Peyer's patch (tissue), 4 donors: Measurements from ENCODE around the gene SLC36A3. TPM values are rescaled to one million over a fixed set of nuclear protein-coding genes. Genes with fewer than 3 reads are reported as not detected.
A peak's percentile ranks its signal among the peaks of the same experiment; 100 is the strongest.
"Not testable (repeated sequence)": the region's sequence is repeated elsewhere in the genome, so short reads cannot be mapped to it uniquely, and the experiment has no call there.

Source experiments
- DNase-seq, 3 donors: peaks; one replicate each; pipeline ENCODE4 v3.0.0-alpha.2; 2017 to 2019
- H3K27ac ChIP-seq, 4 donors: fragments of 200-600 bp; sonication (generic); one replicate each; pipeline ENCODE4 v1.5.1; 2016 to 2019
- H3K27me3 ChIP-seq, 2 donors: fragments of 200-600 bp; sonication (generic); one replicate each; pipeline ENCODE4 v1.5.1; 2019
- H3K36me3 ChIP-seq, 3 donors: fragments of 200-600 bp; sonication (generic); one replicate each; pipeline ENCODE4 v1.5.1; 2016 to 2019
- H3K4me1 ChIP-seq, 4 donors: fragments of 200-600 bp; sonication (generic); one replicate each; pipeline ENCODE4 v1.5.1; 2016 to 2019
- H3K4me3 ChIP-seq, 4 donors: fragments of 200-600 bp; sonication (generic); 1 replicate in 3 of 4; 2 replicates in 1 of 4; pipeline ENCODE4 v1.5.1; 2016 to 2019; ENCODE audit warnings: mild to moderate bottlenecking in 1 of 4
- H3K9me3 ChIP-seq, 4 donors: fragments of 200-600 bp; sonication (generic); one replicate each; pipeline ENCODE4 v1.5.1; 2016 to 2019; ENCODE audit warnings: mild to moderate bottlenecking in 1 of 4
- POLR2A ChIP-seq, 2 donors: fragments of 450-650 bp; IDR thresholded peaks; one replicate each; pipeline ENCODE4 v1.5.1; 2017; ENCODE audit warnings: antibody characterized with exemption in 2 of 2, mild to moderate bottlenecking in 2 of 2, moderate library complexity in 2 of 2
- total RNA-seq, 4 donors: library from RNA; depleted of rRNA; stranded (reverse); fragments of >200 nt; gene quantifications; one replicate each; pipeline ENCODE4 v1.1.0, GENCODE V29; 2016
- TF ChIP-seq, protein P1 (sequence below), 6 experiments: fragments of 450-650 bp in 4 of 6; fragments of 200-600 bp in 2 of 6; sonication (generic) in 1 of 6; IDR thresholded peaks; one replicate each; pipeline ENCODE4 v1.5.1; 2017 to 2019; ENCODE audit warnings: antibody characterized with exemption in 6 of 6, mild to moderate bottlenecking in 3 of 6, moderate library complexity in 1 of 6

The SLC36A3 gene
- total RNA-seq, 4 donors from 2014 or later, result not detected

DNA sequence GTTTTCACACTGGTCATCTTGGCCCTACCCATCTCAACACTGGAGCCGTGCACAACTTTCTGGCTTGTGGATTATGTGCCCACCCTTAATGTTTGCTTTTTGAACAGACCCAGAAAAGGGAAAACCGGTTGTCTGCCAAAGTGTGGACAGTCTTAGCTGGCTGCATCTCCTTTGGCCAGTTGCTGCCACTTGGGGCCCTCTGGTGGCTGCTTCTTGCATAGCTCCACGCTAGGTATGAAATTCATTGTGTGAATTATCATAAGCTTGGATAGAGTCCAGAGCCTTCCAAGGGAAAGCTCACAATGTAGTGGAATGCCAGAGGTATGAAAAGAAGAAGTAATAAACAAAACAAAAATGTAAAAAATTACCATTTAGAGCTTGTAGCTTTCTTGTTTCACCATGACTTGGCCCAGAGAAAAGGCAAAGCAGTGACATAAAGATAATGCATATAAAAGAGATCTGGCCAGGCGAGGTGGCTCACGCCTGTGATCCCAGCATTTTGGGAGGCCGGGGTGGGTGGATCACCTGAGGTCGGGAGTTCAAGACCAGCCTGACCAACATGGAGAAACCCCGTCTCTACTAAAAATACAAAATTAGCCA, 12.5 kb upstream of the SLC36A3 start:
- Histone ChIP-seq H3K27ac (no peak overlapping the region), H3K27me3 (no peaks in the 10 kb centered on the region), H3K36me3 (no peaks in the 10 kb centered on the region), H3K4me3 (no peak overlapping the region), H3K9me3 (no peaks in the 10 kb centered on the region), H3K4me1 (no peaks in the 10 kb centered on the region)
- peak; percentile 61 to 89 (median 75) for DNase-seq
- TF ChIP-seq, protein P1, sequence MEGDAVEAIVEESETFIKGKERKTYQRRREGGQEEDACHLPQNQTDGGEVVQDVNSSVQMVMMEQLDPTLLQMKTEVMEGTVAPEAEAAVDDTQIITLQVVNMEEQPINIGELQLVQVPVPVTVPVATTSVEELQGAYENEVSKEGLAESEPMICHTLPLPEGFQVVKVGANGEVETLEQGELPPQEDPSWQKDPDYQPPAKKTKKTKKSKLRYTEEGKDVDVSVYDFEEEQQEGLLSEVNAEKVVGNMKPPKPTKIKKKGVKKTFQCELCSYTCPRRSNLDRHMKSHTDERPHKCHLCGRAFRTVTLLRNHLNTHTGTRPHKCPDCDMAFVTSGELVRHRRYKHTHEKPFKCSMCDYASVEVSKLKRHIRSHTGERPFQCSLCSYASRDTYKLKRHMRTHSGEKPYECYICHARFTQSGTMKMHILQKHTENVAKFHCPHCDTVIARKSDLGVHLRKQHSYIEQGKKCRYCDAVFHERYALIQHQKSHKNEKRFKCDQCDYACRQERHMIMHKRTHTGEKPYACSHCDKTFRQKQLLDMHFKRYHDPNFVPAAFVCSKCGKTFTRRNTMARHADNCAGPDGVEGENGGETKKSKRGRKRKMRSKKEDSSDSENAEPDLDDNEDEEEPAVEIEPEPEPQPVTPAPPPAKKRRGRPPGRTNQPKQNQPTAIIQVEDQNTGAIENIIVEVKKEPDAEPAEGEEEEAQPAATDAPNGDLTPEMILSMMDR (IDR thresholded peaks at IDR 0.05), result peak; percentile 45 to 81 (median 74)
- no peak for TF ChIP-seq POLR2A (IDR thresholded peaks at IDR 0.05)

DNA sequence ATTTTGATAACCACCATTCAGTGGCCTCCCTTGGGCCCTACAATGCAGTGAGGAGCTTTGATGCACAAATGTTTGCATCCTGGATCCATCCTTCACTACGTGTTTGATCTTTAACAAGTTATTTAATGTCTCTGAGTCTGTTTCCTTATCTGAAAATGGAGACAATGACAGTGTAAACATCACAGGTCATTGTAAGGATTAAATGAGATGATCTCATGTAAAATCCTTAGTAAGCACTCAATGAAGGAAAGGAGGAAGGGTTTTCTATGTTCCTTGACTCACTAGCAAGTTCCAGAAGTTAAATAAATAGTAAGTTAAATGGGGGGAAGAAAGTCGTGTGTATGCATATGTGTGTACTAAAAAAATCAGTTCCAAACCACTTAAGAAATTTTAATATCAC, 9.8 kb upstream of the SLC36A3 start:
- H3K4me3 ChIP-seq, result no peak overlapping the region
- H3K27ac ChIP-seq, result no peak overlapping the region
- no peak for DNase-seq
- H3K9me3 ChIP-seq, result no peaks in the 10 kb centered on the region
- TF ChIP-seq, protein P1 (IDR thresholded peaks at IDR 0.05), result no peak
- TF ChIP-seq POLR2A (IDR thresholded peaks at IDR 0.05), result no peak
- no peaks in the 10 kb centered on the region for H3K27me3 ChIP-seq
- no peaks in the 10 kb centered on the region for H3K4me1 ChIP-seq
- no peaks in the 10 kb centered on the region for H3K36me3 ChIP-seq

GRCh38 chr5:151312756-151313324, 9.3 kb upstream of the SLC36A3 start:
- H3K4me1 ChIP-seq, result no peaks in the 10 kb centered on the region
- no peaks in the 10 kb centered on the region for H3K27me3 ChIP-seq
- H3K27ac ChIP-seq, result no peak overlapping the region
- TF ChIP-seq POLR2A (IDR thresholded peaks at IDR 0.05), result no peak
- TF ChIP-seq, protein P1 (IDR thresholded peaks at IDR 0.05), result no peak
- no peaks in the 10 kb centered on the region for H3K36me3 ChIP-seq
- no peak overlapping the region for H3K4me3 ChIP-seq
- H3K9me3 ChIP-seq, result no peaks in the 10 kb centered on the region
- DNase-seq, result no peak

DNA sequence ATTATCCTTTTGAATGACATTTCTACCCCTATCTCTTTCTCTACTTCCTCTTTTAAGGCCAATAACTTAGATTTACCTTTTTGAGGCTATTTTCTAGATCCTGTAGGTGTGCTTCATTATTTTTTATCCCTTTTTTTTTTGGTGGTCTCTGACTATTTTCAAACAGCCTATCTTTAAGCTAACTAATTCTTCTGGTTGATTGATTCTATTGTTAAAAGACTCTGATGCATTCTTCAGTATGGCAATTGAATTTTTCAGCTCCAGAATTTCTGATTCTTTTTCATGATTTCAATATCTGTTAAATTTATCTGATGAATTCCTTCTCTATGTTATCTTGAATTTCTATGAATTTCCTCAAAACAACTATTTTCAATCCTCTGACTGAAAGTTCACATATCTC, 7.4 kb upstream of the SLC36A3 start:
- no peak for DNase-seq
- H3K4me1 ChIP-seq, result no peaks in the 10 kb centered on the region
- H3K4me3 ChIP-seq, result no peak overlapping the region
- no peaks in the 10 kb centered on the region for H3K27me3 ChIP-seq
- no peaks in the 10 kb centered on the region for H3K9me3 ChIP-seq
- H3K36me3 ChIP-seq, result no peaks in the 10 kb centered on the region
- H3K27ac ChIP-seq, result no peak overlapping the region
- TF ChIP-seq, protein P1 (IDR thresholded peaks at IDR 0.05), result no peak
- no peak for TF ChIP-seq POLR2A (IDR thresholded peaks at IDR 0.05)

GRCh38 chr5:151309821-151310220, 6.3 kb upstream of the SLC36A3 start:
- not testable (repeated sequence) for H3K27me3 ChIP-seq, H3K9me3 ChIP-seq, H3K27ac ChIP-seq, DNase-seq, H3K36me3 ChIP-seq, H3K4me1 ChIP-seq, H3K4me3 ChIP-seq

DNA sequence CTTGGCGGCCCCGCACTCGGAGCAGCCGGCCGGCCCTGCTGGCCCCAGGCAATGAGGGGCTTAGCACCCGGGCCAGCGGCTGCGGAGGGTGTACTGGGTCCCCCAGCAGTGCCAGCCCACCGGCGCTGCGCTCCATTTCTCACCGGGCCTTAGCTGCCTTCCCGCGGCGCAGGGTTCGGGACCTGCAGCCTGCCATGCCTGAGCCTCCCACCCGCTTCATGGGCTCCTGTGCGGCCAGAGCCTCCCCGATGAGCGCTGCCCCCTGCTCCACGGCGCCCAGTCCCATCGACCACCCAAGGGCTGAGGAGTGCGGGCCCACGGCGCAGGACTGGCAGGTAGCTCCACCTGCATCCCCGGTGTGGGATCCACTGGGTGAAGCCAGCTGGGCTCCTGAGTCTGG, 5.7 kb upstream of the SLC36A3 start:
- not testable (repeated sequence) for H3K27ac ChIP-seq, H3K9me3 ChIP-seq

More for the DNA sequence above, 5.7 kb upstream of the SLC36A3 start:
- H3K36me3 ChIP-seq, H3K4me3 ChIP-seq, DNase-seq, H3K4me1 ChIP-seq, H3K27me3 ChIP-seq: not testable (repeated sequence)
